HCT116 (cell line): ENCODE measurements around the gene SKIC8. TPM values are rescaled to one million over a fixed set of nuclear protein-coding genes. Genes with fewer than 3 reads are reported as not detected.

Source experiments
- ATAC-seq: fragments of 200-7000 bp; cut with Tn5 transposase; 2 replicates; pipeline ENCODE4 v1.9.1; 2020; ENCODE audit warnings: mild to moderate bottlenecking, moderate library complexity
- BruUV-seq: library from RNA; stranded (reverse); fragments of 400-500 nt; replicated peaks from 2 replicates; lab custom pipeline; 2021; lab: Mats Ljungman, UMichigan
- CTCF ChIA-PET: fragments of 300-600 bp; sonication (Branson Sonifier 250); formaldehyde crosslinking; loops from one replicate; lab custom pipeline; 2021; ENCODE audit warnings: antibody characterized with exemption; lab: Charles Lee
- POLR2A ChIA-PET: fragments of 300-600, 350-600 bp; sonication (Branson Sonifier 250); formaldehyde crosslinking; loops from one replicate; lab custom pipeline; 2021; ENCODE audit warnings: antibody characterized with exemption; lab: Charles Lee
- RAD21 ChIA-PET, 2 experiments: fragments of 300-600 bp; sonication (Branson Sonifier 250); formaldehyde crosslinking; loops; one replicate each; lab custom pipeline; 2023; ENCODE audit warnings: low total read pairs in 2 of 2; ENCODE audit not compliant: uncharacterized antibody in 2 of 2, unreplicated experiment in 2 of 2, low non-redundant PET in 1 of 2; lab: Charles Lee
- DNase-seq: peaks from one replicate; pipeline ENCODE4 v3.0.0-alpha.2; 2010; ENCODE audit warnings: low read depth, low spot score
- H2AFZ ChIP-seq: fragments of 200-600 bp; shearing (Covaris generic), sonication (generic); 2 replicates; pipeline ENCODE4 v1.6.1; 2017; ENCODE audit warnings: low read depth, mixed run types, mixed read lengths, antibody characterized with exemption, low read length; ENCODE audit not compliant: poor library complexity, severe bottlenecking
- H3K27ac ChIP-seq: 2 replicates; pipeline ENCODE4 v1.5.1; 2012; ENCODE audit warnings: low read depth, low read length
- H3K27me3 ChIP-seq: fragments of 200-600 bp; sonication (generic); 2 replicates; pipeline ENCODE4 v1.6.1; 2016; ENCODE audit warnings: mixed run types, low read length, mixed read lengths; ENCODE audit not compliant: insufficient read depth
- H3K36me3 ChIP-seq, 2 experiments: fragments of 200-500 bp in 1 of 2; fragments of 200-600 bp in 1 of 2; sonication (Bioruptor generic) in 1 of 2; sonication (generic) in 1 of 2; 2 replicates each; pipeline versions ENCODE4 v1.5.1 to v1.6.1; 2014 to 2016; ENCODE audit warnings: low read length in 2 of 2, inconsistent platforms in 1 of 2, mixed read lengths in 1 of 2, mixed run types in 1 of 2; ENCODE audit not compliant: insufficient read depth in 2 of 2, control insufficient read depth in 1 of 2
- H3K4me1 ChIP-seq, 2 experiments: fragments of 200-600 bp in 1 of 2; sonication (generic) in 1 of 2; 2 replicates each; pipeline versions ENCODE4 v1.5.1 to v1.6.1; 2012 to 2017; ENCODE audit warnings: low read length in 2 of 2, inconsistent platforms in 1 of 2, mild to moderate bottlenecking in 1 of 2, mixed read lengths in 1 of 2, mixed run types in 1 of 2, moderate library complexity in 1 of 2; ENCODE audit not compliant: insufficient read depth in 2 of 2, control insufficient read depth in 1 of 2
- H3K4me2 ChIP-seq: fragments of 200-600 bp; sonication (generic); 2 replicates; pipeline ENCODE4 v1.6.1; 2017; ENCODE audit warnings: mixed run types, low read length, mixed read lengths
- H3K4me3 ChIP-seq, 2 experiments: fragments of 200-600 bp in 1 of 2; sonication (generic) in 1 of 2; replicated peaks in 1 of 2; 2 replicates each; pipeline ENCODE4 v1.5.1; 2011 to 2016; ENCODE audit warnings: low read length in 2 of 2, control low read depth in 1 of 2, low read depth in 1 of 2, mild to moderate bottlenecking in 1 of 2, mixed read lengths in 1 of 2, mixed run types in 1 of 2
- H3K79me2 ChIP-seq: fragments of 200-600 bp; sonication (generic); 2 replicates; pipeline ENCODE4 v1.6.1; 2017; ENCODE audit warnings: mild to moderate bottlenecking, mixed run types, low read length, moderate library complexity, mixed read lengths; ENCODE audit not compliant: insufficient read depth
- H3K9ac ChIP-seq: fragments of 200-600 bp; sonication (generic); 2 replicates; pipeline ENCODE4 v1.6.1; 2016; ENCODE audit warnings: low read length, mixed read lengths
- H3K9me2 ChIP-seq: fragments of 200-600 bp; sonication (generic), shearing (Covaris generic); 2 replicates; pipeline ENCODE4 v1.6.1; 2017; ENCODE audit warnings: mixed run types, mild to moderate bottlenecking, moderate library complexity; ENCODE audit not compliant: insufficient read depth
- H3K9me3 ChIP-seq, 2 experiments: fragments of 200-500 bp in 1 of 2; fragments of 200-600 bp in 1 of 2; sonication (Bioruptor generic) in 1 of 2; sonication (generic) in 1 of 2; 2 replicates each; pipeline ENCODE4 v1.6.1; 2014 to 2017; ENCODE audit warnings: low read length in 2 of 2, mixed read lengths in 2 of 2, inconsistent platforms in 1 of 2, low read depth in 1 of 2, mild to moderate bottlenecking in 1 of 2, mixed run types in 1 of 2, moderate library complexity in 1 of 2; ENCODE audit not compliant: control insufficient read depth in 1 of 2, insufficient read depth in 1 of 2
- H4K20me1 ChIP-seq: fragments of 200-600 bp; sonication (generic), shearing (Covaris generic); 2 replicates; pipeline ENCODE4 v1.6.1; 2017; ENCODE audit warnings: mixed run types, mild to moderate bottlenecking, moderate library complexity; ENCODE audit not compliant: insufficient read depth
- CEBPB ChIP-seq: IDR thresholded peaks from 2 replicates; pipeline ENCODE4 v1.6.1; 2012; ENCODE audit warnings: low read depth
- EGR1 ChIP-seq: IDR thresholded peaks from 2 replicates; pipeline ENCODE4 v1.6.1; 2012; ENCODE audit warnings: low read depth
- EZH2 ChIP-seq: fragments of 200-600 bp; sonication (generic); IDR thresholded peaks from 2 replicates; pipeline ENCODE4 v1.6.1; 2017; ENCODE audit warnings: antibody characterized with exemption, mixed run types
- EZH2phosphoT487 ChIP-seq: fragments of 200-600 bp; IDR thresholded peaks from 2 replicates; pipeline ENCODE4 v1.6.1; 2018; ENCODE audit warnings: antibody characterized with exemption, borderline replicate concordance
- FOSL1 ChIP-seq: IDR thresholded peaks from 2 replicates; pipeline ENCODE4 v1.6.1; 2012; ENCODE audit warnings: low read depth
- JUND ChIP-seq: IDR thresholded peaks from 2 replicates; pipeline ENCODE4 v1.6.1; 2012
- POLR2A ChIP-seq: IDR thresholded peaks from 2 replicates; pipeline ENCODE4 v1.7.0; 2011; ENCODE audit warnings: borderline replicate concordance; ENCODE audit not compliant: insufficient read depth, insufficient read length; ENCODE audit errors: extremely low read depth
- SIN3A ChIP-seq: IDR thresholded peaks from 2 replicates; pipeline ENCODE4 v1.6.1; 2012; ENCODE audit warnings: low read depth
- SRF ChIP-seq: IDR thresholded peaks from 2 replicates; pipeline ENCODE4 v1.6.1; 2012; ENCODE audit warnings: low read depth
- YY1 ChIP-seq: IDR thresholded peaks from 2 replicates; pipeline ENCODE4 v1.6.1; 2011; ENCODE audit warnings: low read length, low read depth, moderate library complexity, mild to moderate bottlenecking; ENCODE audit not compliant: insufficient replicate concordance; ENCODE audit errors: extremely low read depth
- ZFX ChIP-seq: fragments of 450-650 bp; IDR thresholded peaks from 2 replicates; pipeline ENCODE4 v1.6.1; 2017
- ZNF274 ChIP-seq: fragments of 200-500 bp; sonication (Bioruptor generic); IDR thresholded peaks from 2 replicates; pipeline ENCODE4 v1.6.1; 2014; ENCODE audit warnings: mild to moderate bottlenecking, low read depth, low read length, inconsistent platforms
- intact Hi-C: fragments of 100-400 bp; cut with micrococcal nuclease; formaldehyde crosslinking; loops from 2 replicates; pipeline ENCODE4 v1.10.0; 2022
- total RNA-seq: library from RNA; stranded (reverse); gene quantifications from one replicate; pipeline ENCODE4 v1.2.1, GENCODE V29; 2021; ENCODE audit not compliant: unreplicated experiment
- TF ChIP-seq, protein P1 (sequence below): IDR thresholded peaks from 2 replicates; pipeline ENCODE4 v1.6.1; 2011; ENCODE audit warnings: mild to moderate bottlenecking, low read length, moderate library complexity; ENCODE audit not compliant: insufficient replicate concordance; ENCODE audit errors: extremely low read depth
- TF ChIP-seq, protein P2 (sequence below): IDR thresholded peaks from 2 replicates; pipeline ENCODE4 v1.6.1; 2012
- TF ChIP-seq, protein P3 (sequence below), 3 experiments: fragments of 200-600 bp in 1 of 3; sonication (generic) in 1 of 3; IDR thresholded peaks in 2 of 3; conservative IDR thresholded peaks in 1 of 3; 2 replicates each; pipeline ENCODE4 v1.5.1; 2012 to 2017; ENCODE audit warnings: low read depth in 2 of 3, low read length in 2 of 3, antibody characterized with exemption in 1 of 3, borderline replicate concordance in 1 of 3, control low read depth in 1 of 3, mild to moderate bottlenecking in 1 of 3, mixed read lengths in 1 of 3, mixed run types in 1 of 3, moderate library complexity in 1 of 3; ENCODE audit not compliant: insufficient read depth in 1 of 3

The SKIC8 gene
- total RNA-seq, 1 experiment from 2014 or later, result 57.1 TPM

DNA sequence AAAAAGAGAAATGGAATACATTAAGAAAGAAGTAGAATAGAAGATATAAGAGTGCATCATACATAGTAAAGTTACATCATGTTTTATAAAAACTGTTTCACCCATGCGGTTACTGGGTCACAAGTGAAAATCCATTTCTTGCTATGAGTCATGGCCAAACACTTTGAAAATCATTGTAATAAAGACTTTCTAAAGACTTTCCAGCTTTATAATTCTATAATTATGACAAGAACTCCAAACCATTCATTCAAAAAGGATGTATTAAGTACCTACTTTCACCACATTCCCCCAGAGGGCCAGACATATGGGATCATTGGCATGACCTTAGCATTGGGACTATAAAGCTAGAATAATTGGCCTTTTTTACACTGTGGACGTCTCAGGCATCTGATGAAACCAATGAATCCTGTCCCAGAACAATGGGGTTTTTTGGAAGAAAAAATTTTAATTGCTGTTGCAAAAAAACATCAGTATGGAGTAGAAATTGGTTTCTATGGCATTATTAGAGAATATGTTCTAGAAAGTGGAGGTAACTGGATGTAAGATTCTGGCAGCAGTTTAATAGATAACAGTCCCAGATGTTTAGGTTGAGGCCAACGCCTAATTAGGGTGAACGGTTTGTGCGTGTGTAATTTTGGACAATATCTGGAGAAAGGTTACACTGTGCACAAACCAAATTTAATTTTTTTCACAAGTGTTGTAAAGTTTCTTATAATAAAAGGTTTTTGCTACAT lies 3.3 kb upstream of the SKIC8 start:
- intact Hi-C loops, result no loop called here
- no peak overlapping the region for H3K9ac ChIP-seq
- H3K4me1 ChIP-seq, result peaks cover 6 to 30% of the 10 kb centered on the region in 2 experiments
- peak overlapping the region; percentile 67 for H3K4me2 ChIP-seq
- H3K27ac ChIP-seq, result no peak overlapping the region
- H2AFZ ChIP-seq, result peak overlapping the region; percentile 60
- H3K79me2 ChIP-seq, result peaks cover 16% of the 10 kb centered on the region
- H3K27me3 ChIP-seq, result no peaks in the 10 kb centered on the region
- H3K9me3 ChIP-seq, result no peaks in the 10 kb centered on the region
- ATAC-seq (no peak), DNase-seq (no peak)
- ChIA-PET CTCF (no interaction called here), RAD21 (no interaction called here), POLR2A (interaction anchor here (1.1 kb wide), 1 partner anchor 262 kb away, joined by 4 read pairs; the partner anchor contains the start of gene CHRNA5)
- no peaks in the 10 kb centered on the region for H4K20me1 ChIP-seq
- no TSS peak for BruUV-seq
- TF ChIP-seq, protein P1, sequence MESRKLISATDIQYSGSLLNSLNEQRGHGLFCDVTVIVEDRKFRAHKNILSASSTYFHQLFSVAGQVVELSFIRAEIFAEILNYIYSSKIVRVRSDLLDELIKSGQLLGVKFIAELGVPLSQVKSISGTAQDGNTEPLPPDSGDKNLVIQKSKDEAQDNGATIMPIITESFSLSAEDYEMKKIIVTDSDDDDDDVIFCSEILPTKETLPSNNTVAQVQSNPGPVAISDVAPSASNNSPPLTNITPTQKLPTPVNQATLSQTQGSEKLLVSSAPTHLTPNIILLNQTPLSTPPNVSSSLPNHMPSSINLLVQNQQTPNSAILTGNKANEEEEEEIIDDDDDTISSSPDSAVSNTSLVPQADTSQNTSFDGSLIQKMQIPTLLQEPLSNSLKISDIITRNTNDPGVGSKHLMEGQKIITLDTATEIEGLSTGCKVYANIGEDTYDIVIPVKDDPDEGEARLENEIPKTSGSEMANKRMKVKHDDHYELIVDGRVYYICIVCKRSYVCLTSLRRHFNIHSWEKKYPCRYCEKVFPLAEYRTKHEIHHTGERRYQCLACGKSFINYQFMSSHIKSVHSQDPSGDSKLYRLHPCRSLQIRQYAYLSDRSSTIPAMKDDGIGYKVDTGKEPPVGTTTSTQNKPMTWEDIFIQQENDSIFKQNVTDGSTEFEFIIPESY, result no peak
- no peak for TF ChIP-seq EGR1
- TF ChIP-seq SRF, result no peak
- no peak for TF ChIP-seq EZH2
- no peak for TF ChIP-seq POLR2A
- TF ChIP-seq, protein P2, sequence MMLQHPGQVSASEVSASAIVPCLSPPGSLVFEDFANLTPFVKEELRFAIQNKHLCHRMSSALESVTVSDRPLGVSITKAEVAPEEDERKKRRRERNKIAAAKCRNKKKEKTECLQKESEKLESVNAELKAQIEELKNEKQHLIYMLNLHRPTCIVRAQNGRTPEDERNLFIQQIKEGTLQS, result no peak
- TF ChIP-seq FOSL1, result no peak
- no peak for TF ChIP-seq SIN3A
- no peak for TF ChIP-seq JUND
- TF ChIP-seq, protein P3, sequence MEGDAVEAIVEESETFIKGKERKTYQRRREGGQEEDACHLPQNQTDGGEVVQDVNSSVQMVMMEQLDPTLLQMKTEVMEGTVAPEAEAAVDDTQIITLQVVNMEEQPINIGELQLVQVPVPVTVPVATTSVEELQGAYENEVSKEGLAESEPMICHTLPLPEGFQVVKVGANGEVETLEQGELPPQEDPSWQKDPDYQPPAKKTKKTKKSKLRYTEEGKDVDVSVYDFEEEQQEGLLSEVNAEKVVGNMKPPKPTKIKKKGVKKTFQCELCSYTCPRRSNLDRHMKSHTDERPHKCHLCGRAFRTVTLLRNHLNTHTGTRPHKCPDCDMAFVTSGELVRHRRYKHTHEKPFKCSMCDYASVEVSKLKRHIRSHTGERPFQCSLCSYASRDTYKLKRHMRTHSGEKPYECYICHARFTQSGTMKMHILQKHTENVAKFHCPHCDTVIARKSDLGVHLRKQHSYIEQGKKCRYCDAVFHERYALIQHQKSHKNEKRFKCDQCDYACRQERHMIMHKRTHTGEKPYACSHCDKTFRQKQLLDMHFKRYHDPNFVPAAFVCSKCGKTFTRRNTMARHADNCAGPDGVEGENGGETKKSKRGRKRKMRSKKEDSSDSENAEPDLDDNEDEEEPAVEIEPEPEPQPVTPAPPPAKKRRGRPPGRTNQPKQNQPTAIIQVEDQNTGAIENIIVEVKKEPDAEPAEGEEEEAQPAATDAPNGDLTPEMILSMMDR (IDR thresholded peaks at IDR 0.05 in 2 of 3, conservative IDR thresholded peaks at IDR 0.05 in 1 of 3; ENCODE audit: borderline replicate concordance in 1 of 3, insufficient read depth in 1 of 3, low read depth in 2 of 3, low read length in 2 of 3), result no peak
- TF ChIP-seq EZH2phosphoT487, result no peak
- no peak for TF ChIP-seq CEBPB
- no peak for TF ChIP-seq ZNF274
- no peak for TF ChIP-seq ZFX
- no peak for TF ChIP-seq YY1
- no peaks in the 10 kb centered on the region for H3K9me2 ChIP-seq
- peak overlapping the region; percentile 15 to 45; a peak in 3 of 4 replicates for H3K4me3 ChIP-seq
- H3K36me3 ChIP-seq, result no peaks in the 10 kb centered on the region
